GM12878 (cell line): ENCODE measurements around the gene TRPM8. TPM values are rescaled to one million over a fixed set of nuclear protein-coding genes. Genes with fewer than 3 reads are reported as not detected.

ENCODE experiments used
- ATAC-seq: fragments of 200-7000 bp; cut with Tn5 transposase; 3 replicates; pipeline ENCODE4 v1.9.1; 2020; ENCODE audit warnings: mild to moderate bottlenecking, moderate library complexity
- BruUV-seq: library from RNA; stranded (reverse); fragments of 400-500 nt; replicated peaks from 2 replicates; lab custom pipeline; 2021; lab: Mats Ljungman, UMichigan
- CTCF ChIA-PET: fragments of 300-600 bp; sonication (Branson Sonifier 250); formaldehyde crosslinking; extraction: SDS; loops from one replicate; lab custom pipeline; 2021; ENCODE audit warnings: inconsistent platforms; lab: Yijun Ruan, JAX
- POLR2A ChIA-PET: fragments of 350-600 bp; formaldehyde crosslinking; extraction: SDS; loops from one replicate; lab custom pipeline; 2021; ENCODE audit warnings: inconsistent platforms; lab: Charles Lee
- RAD21 ChIA-PET: fragments of 300-600 bp; sonication (Branson Sonifier 250); formaldehyde crosslinking; loops from one replicate; lab custom pipeline; 2023; ENCODE audit warnings: antibody characterized with exemption; ENCODE audit not compliant: unreplicated experiment; lab: Charles Lee
- SMC1A ChIA-PET: fragments of 300-600 bp; sonication (Branson Sonifier 250); formaldehyde crosslinking; loops from one replicate; lab custom pipeline; 2023; ENCODE audit not compliant: unreplicated experiment, uncharacterized antibody; lab: Charles Lee
- DNase-seq: peaks from one replicate; pipeline ENCODE4 v3.0.0-alpha.2; 2011; ENCODE audit warnings: low read depth, low spot score
- FAIRE-seq: peaks from 3 replicates; lab custom pipeline; 2011; peaks lifted over from hg19 to GRCh38; lab: Jason Lieb, UNC
- H2AFZ ChIP-seq: 2 replicates; pipeline ENCODE4 v1.6.0; 2011; ENCODE audit warnings: low read depth, low read length, control low read depth; ENCODE audit not compliant: control insufficient read depth
- H3K27ac ChIP-seq: 2 replicates; pipeline ENCODE4 v1.5.1; 2011; ENCODE audit warnings: control low read depth; ENCODE audit not compliant: control insufficient read depth, insufficient read depth
- H3K27me3 ChIP-seq, 2 experiments: replicated peaks in 1 of 2; 2 replicates each; pipeline versions ENCODE4 v1.6.0 to v1.6.1; 2011; ENCODE audit warnings: low read length in 1 of 2; ENCODE audit not compliant: control insufficient read depth in 2 of 2, insufficient read depth in 2 of 2
- H3K36me3 ChIP-seq, 2 experiments: 2 replicates each; pipeline ENCODE4 v1.5.1; 2011; ENCODE audit warnings: low read length in 1 of 2; ENCODE audit not compliant: control insufficient read depth in 2 of 2, insufficient read depth in 2 of 2
- H3K4me1 ChIP-seq: 2 replicates; pipeline ENCODE4 v1.6.1; 2011; ENCODE audit warnings: mild to moderate bottlenecking, low read length, moderate library complexity, mixed read lengths; ENCODE audit not compliant: control insufficient read depth, insufficient read depth
- H3K4me2 ChIP-seq: 2 replicates; pipeline ENCODE4 v1.6.0; 2011; ENCODE audit warnings: control low read depth; ENCODE audit not compliant: control insufficient read depth, insufficient read depth
- H3K4me3 ChIP-seq: fragments of 200-600 bp; sonication (generic); 2 replicates; pipeline ENCODE4 v1.5.1; 2016
- H3K79me2 ChIP-seq: 2 replicates; pipeline ENCODE4 v1.6.0; 2011; ENCODE audit warnings: low read length; ENCODE audit not compliant: control insufficient read depth, insufficient read depth
- H3K9ac ChIP-seq: 2 replicates; pipeline ENCODE4 v1.8.0; 2011; ENCODE audit warnings: low read length, control low read depth, mixed read lengths; ENCODE audit not compliant: control insufficient read depth, insufficient read depth
- H3K9me3 ChIP-seq: replicated peaks from 3 replicates; pipeline ENCODE4 v1.5.1; 2011; ENCODE audit warnings: mild to moderate bottlenecking, low read length; ENCODE audit not compliant: control insufficient read depth, insufficient read depth
- H4K20me1 ChIP-seq: 2 replicates; pipeline ENCODE4 v1.6.0; 2011; ENCODE audit not compliant: control insufficient read depth, insufficient read depth
- ATF7 ChIP-seq: fragments of 450-650 bp; IDR thresholded peaks from 2 replicates; pipeline ENCODE4 v1.6.1; 2016; ENCODE audit warnings: low read depth, mild to moderate bottlenecking
- CHD1 ChIP-seq: IDR thresholded peaks from 2 replicates; pipeline ENCODE4 v1.6.1; 2012; ENCODE audit warnings: low read depth, low read length, improper control_type of control experiment
- DPF2 ChIP-seq: fragments of 450-650 bp; IDR thresholded peaks from 2 replicates; pipeline ENCODE4 v1.6.1; 2017; ENCODE audit warnings: mild to moderate bottlenecking
- E2F8 ChIP-seq: fragments of 450-650 bp; IDR thresholded peaks from 2 replicates; pipeline ENCODE4 v1.6.1; 2018; ENCODE audit warnings: mild to moderate bottlenecking, low read depth, moderate library complexity; ENCODE audit not compliant: partially characterized antibody
- ESRRA ChIP-seq: IDR thresholded peaks from 2 replicates; pipeline ENCODE4 v1.6.1; 2012; ENCODE audit warnings: mild to moderate bottlenecking, low read length, improper control_type of control experiment
- RAD21 ChIP-seq: IDR thresholded peaks from 2 replicates; pipeline ENCODE4 v1.6.1; 2011; ENCODE audit warnings: mild to moderate bottlenecking, low read depth, low read length, moderate library complexity; ENCODE audit not compliant: insufficient read depth
- RAD51 ChIP-seq: fragments of 450-650 bp; IDR thresholded peaks from 2 replicates; pipeline ENCODE4 v1.6.1; 2016; ENCODE audit warnings: moderate library complexity, mild to moderate bottlenecking, inconsistent platforms
- SMARCA5 ChIP-seq: fragments of 450-650 bp; IDR thresholded peaks from 2 replicates; pipeline ENCODE4 v1.6.1; 2017; ENCODE audit warnings: mild to moderate bottlenecking
- TARDBP ChIP-seq: IDR thresholded peaks from 2 replicates; pipeline ENCODE4 v1.6.1; 2016; ENCODE audit warnings: borderline replicate concordance
- ZBTB11 ChIP-seq: fragments of 450-650 bp; formaldehyde crosslinking; IDR thresholded peaks from 2 replicates; pipeline ENCODE4 v1.5.0; 2022; ENCODE audit warnings: mild to moderate bottlenecking, missing genetic modification characterization
- WGBS: methylation state at CpG from one replicate; pipeline ENCODE4 v1.1.6; 2016; ENCODE audit warnings: low lambda C conversion rate; ENCODE audit not compliant: insufficient replicate concordance, insufficient coverage; ENCODE audit errors: missing lambda C conversion rate; 5-methylcytosine and 5-hydroxymethylcytosine counted together
- in situ Hi-C: fragments of 300-500 bp; cut with MboI; formaldehyde crosslinking; loops from 9 replicates; pipeline ENCODE4 v1.14.3; 2018; ENCODE audit warnings: mixed read lengths
- intact Hi-C: fragments of 100-400 bp; cut with micrococcal nuclease; formaldehyde crosslinking; loops from one replicate; pipeline ENCODE4 v1.14.2; 2022; ENCODE audit not compliant: unreplicated experiment
- polyA plus RNA-seq, 11 experiments: library from polyadenylated mRNA; depleted of rRNA in 4 of 11; unstranded in 6 of 11; stranded (reverse) in 5 of 11; fragments of >200 nt; fragmentation: Nextera tagmentation in 4 of 11; fragmentation: Illumina TruSeq in 1 of 11; extraction: Ambion mirVana in 4 of 11; extraction: Trizol in 1 of 11; gene quantifications; 1 replicate in 1 of 11; 2 replicates in 10 of 11; pipeline versions ENCODE4 v1.2.1 to v1.2.3, GENCODE V29; 2011 to 2016; ENCODE audit warnings: inconsistent platforms in 2 of 11, missing spikeins in 2 of 11, low read depth in 1 of 11
- total RNA-seq, 4 experiments: library from RNA; depleted of rRNA in 3 of 4; stranded (reverse); fragments of >200 nt in 3 of 4; fragmentation: Illumina TruSeq in 1 of 4; extraction: Trizol in 1 of 4; gene quantifications; 2 replicates each; pipeline versions ENCODE4 v1.2.1 to v1.2.3, GENCODE V29; 2013 to 2021
- TF ChIP-seq, protein P1 (sequence below): IDR thresholded peaks from 2 replicates; pipeline ENCODE4 v1.6.1; 2012; ENCODE audit warnings: low read depth, low read length, improper control_type of control experiment

Gene TRPM8
- total and polyA plus RNA-seq, 10 of the 15 experiments (the other 5 are each of a cell fraction or from before 2014, with no cell fraction given), result 3.9 TPM; not detected in 9

DNA sequence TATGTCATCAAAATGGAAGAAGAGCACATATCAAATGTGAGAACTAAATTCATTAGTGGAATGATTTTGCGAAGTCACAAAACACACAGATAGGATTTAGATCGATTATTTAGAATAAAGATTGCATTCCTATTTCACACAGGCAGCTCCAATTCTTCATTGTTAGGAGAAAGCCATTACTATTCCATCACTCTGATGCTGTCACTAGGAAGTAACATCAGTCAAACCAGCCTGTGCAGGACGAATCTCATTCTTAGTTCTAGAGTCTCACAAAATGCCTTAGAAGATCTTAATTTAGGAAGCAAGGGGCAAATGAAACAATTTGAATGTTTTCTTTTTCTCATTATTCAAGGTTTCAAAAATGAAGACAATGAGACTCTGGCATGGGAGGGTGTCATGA lies 89.3 kb downstream of the TRPM8 start (continued):
- TF ChIP-seq E2F8 (no peak), TARDBP (no peak), ESRRA (no peak), SMARCA5 (no peak), ATF7 (no peak), DPF2 (no peak), CHD1 (no peak)
- TF ChIP-seq, protein P1, sequence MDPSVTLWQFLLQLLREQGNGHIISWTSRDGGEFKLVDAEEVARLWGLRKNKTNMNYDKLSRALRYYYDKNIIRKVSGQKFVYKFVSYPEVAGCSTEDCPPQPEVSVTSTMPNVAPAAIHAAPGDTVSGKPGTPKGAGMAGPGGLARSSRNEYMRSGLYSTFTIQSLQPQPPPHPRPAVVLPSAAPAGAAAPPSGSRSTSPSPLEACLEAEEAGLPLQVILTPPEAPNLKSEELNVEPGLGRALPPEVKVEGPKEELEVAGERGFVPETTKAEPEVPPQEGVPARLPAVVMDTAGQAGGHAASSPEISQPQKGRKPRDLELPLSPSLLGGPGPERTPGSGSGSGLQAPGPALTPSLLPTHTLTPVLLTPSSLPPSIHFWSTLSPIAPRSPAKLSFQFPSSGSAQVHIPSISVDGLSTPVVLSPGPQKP, result no peak

GRCh38 chr2:234014427-234014826 lies 97.3 kb downstream of the TRPM8 start:
- H3K36me3 ChIP-seq, result no peaks in the 10 kb centered on the region
- in situ Hi-C loops (no loop called here), intact Hi-C loops (no loop called here)
- H3K79me2 ChIP-seq, result no peaks in the 10 kb centered on the region
- H3K27me3 ChIP-seq, result peaks cover 0 to 6% of the 10 kb centered on the region in 2 experiments; a peak in 1 of 4 replicates
- no peak for ATAC-seq
- no peak for FAIRE-seq
- H3K9ac ChIP-seq, result no peak overlapping the region
- H3K4me1 ChIP-seq, result no peaks in the 10 kb centered on the region
- no peak overlapping the region for H2AFZ ChIP-seq
- H3K4me2 ChIP-seq, result no peak overlapping the region
- WGBS, result 0% methylated on average over 1 of the region's 1 CpG
- CTCF ChIA-PET, result no interaction called here
- no peak overlapping the region for H3K4me3 ChIP-seq
- TF ChIP-seq CHD1 (no peak), RAD21 (no peak), ZBTB11 (CRISPR knock-in tag) (no peak), RAD51 (no peak)
- POLR2A ChIA-PET, result no interaction called here
- SMC1A ChIA-PET, result no interaction called here
- RAD21 ChIA-PET, result interaction anchor here (1.1 kb wide), 1 partner anchor 47 kb away, joined by 3 read pairs; no protein-coding TSS in a partner anchor
- H3K27ac ChIP-seq, result no peak overlapping the region
- no peaks in the 10 kb centered on the region for H4K20me1 ChIP-seq
- DNase-seq, result no peak
- no peaks in the 10 kb centered on the region for H3K9me3 ChIP-seq
- no TSS peak for BruUV-seq
